A549 (cell line): Measurements from ENCODE around the gene MAGI1. TPM values are rescaled to one million over a fixed set of nuclear protein-coding genes. Genes with fewer than 3 reads are reported as not detected.

Source experiments
- ATAC-seq, 2 experiments: fragments of 200-7000 bp in 1 of 2; fragments of >200 bp in 1 of 2; cut with Nextera tagmentation in 1 of 2; cut with Tn5 transposase in 1 of 2; 3 replicates each; pipeline versions ENCODE4 v1.8.0 to v1.9.1; 2018 to 2020; ENCODE audit warnings: mild to moderate bottlenecking in 1 of 2, moderate library complexity in 1 of 2
- CTCF ChIA-PET: fragments of 300-600 bp; sonication (Branson Sonifier 250); formaldehyde crosslinking; extraction: SDS; loops from one replicate; lab custom pipeline; 2021; ENCODE audit warnings: antibody characterized with exemption, inconsistent platforms; lab: Yijun Ruan, JAX
- POLR2A ChIA-PET: fragments of 350-600 bp; formaldehyde crosslinking; extraction: SDS; loops from one replicate; lab custom pipeline; 2021; ENCODE audit warnings: antibody characterized with exemption, inconsistent platforms; lab: Yijun Ruan, JAX
- DNase-seq, 2 experiments: peaks; one replicate each; pipeline versions ENCODE4 v3.0.0 to v3.0.0-alpha.2; 2011 to 2016; ENCODE audit warnings: low read depth in 1 of 2, low spot score in 1 of 2
- FAIRE-seq: peaks from 2 replicates; lab custom pipeline; 2011; peaks lifted over from hg19 to GRCh38; lab: Jason Lieb, UNC
- H3K27ac ChIP-seq, 2 experiments: fragments of >200 bp; sonication (Bioruptor Twin); formaldehyde crosslinking; 3 replicates each; pipeline ENCODE4 v1.5.1; 2016 to 2017
- H3K4me1 ChIP-seq: fragments of >200 bp; sonication (Bioruptor Twin); formaldehyde crosslinking; 3 replicates; pipeline ENCODE4 v1.6.1; 2016
- H3K4me2 ChIP-seq: fragments of >200 bp; sonication (Bioruptor Twin); formaldehyde crosslinking; 3 replicates; pipeline ENCODE4 v1.6.1; 2016
- H3K4me3 ChIP-seq: fragments of >200 bp; sonication (Bioruptor Twin); formaldehyde crosslinking; 3 replicates; pipeline ENCODE4 v1.5.1; 2016
- H3K9me3 ChIP-seq: fragments of >200 bp; sonication (Bioruptor Twin); formaldehyde crosslinking; 3 replicates; pipeline ENCODE4 v1.6.1; 2016
- CBX2 ChIP-seq: fragments of 200-600 bp; sonication (generic); IDR thresholded peaks from 2 replicates; pipeline ENCODE4 v1.6.1; 2016; ENCODE audit warnings: low read depth, mild to moderate bottlenecking, borderline replicate concordance
- CHD4 ChIP-seq: fragments of 200-600 bp; sonication (generic); IDR thresholded peaks from 2 replicates; pipeline ENCODE4 v1.6.1; 2016; ENCODE audit warnings: antibody characterized with exemption, mild to moderate bottlenecking, borderline replicate concordance
- FOSB ChIP-seq: fragments of 250-450 bp; sonication (Bioruptor Pico); IDR thresholded peaks from 2 replicates; pipeline ENCODE4 v1.5.0; 2020; ENCODE audit warnings: mild to moderate bottlenecking, moderate library complexity
- FOSL2 ChIP-seq, 2 experiments: fragments of 450-650 bp in 1 of 2; fragments of >200 bp in 1 of 2; sonication (Bioruptor Twin) in 1 of 2; formaldehyde crosslinking; IDR thresholded peaks; 2 replicates each; pipeline versions ENCODE4 v1.5.0 to v1.6.1; 2016 to 2020; ENCODE audit warnings: mild to moderate bottlenecking in 1 of 2, moderate library complexity in 1 of 2
- HOXB13 ChIP-seq: fragments of 250-450 bp; sonication (Bioruptor Pico); IDR thresholded peaks from 2 replicates; pipeline ENCODE4 v1.5.0; 2020; ENCODE audit warnings: low read depth, mild to moderate bottlenecking, moderate library complexity
- JUN ChIP-seq, 2 experiments: fragments of >200 bp; sonication (Bioruptor Twin); formaldehyde crosslinking; IDR thresholded peaks; 2 replicates in 1 of 2; 3 replicates in 1 of 2; pipeline ENCODE4 v1.6.1; 2016 to 2017
- KDM1A ChIP-seq: fragments of 200-600 bp; sonication (generic); IDR thresholded peaks from 2 replicates; pipeline ENCODE4 v1.6.1; 2016; ENCODE audit warnings: low read depth, mild to moderate bottlenecking
- KDM5A ChIP-seq: fragments of 200-600 bp; sonication (generic); IDR thresholded peaks from 2 replicates; pipeline ENCODE4 v1.6.1; 2016; ENCODE audit warnings: antibody characterized with exemption, mild to moderate bottlenecking
- MAZ ChIP-seq: fragments of 150-350 bp; IDR thresholded peaks from 2 replicates; pipeline ENCODE4 v1.6.1; 2014; ENCODE audit warnings: antibody characterized with exemption, low read depth, low read length, borderline replicate concordance
- MYC ChIP-seq: IDR thresholded peaks from 2 replicates; pipeline ENCODE4 v1.6.1; 2012; ENCODE audit warnings: mild to moderate bottlenecking, inconsistent platforms, low read length, improper control_type of control experiment, borderline replicate concordance
- ZNF302 ChIP-seq: fragments of 250-450 bp; sonication (Bioruptor Pico); IDR thresholded peaks from 2 replicates; pipeline ENCODE4 v1.9.0; 2021; ENCODE audit warnings: inconsistent platforms, mild to moderate bottlenecking, moderate library complexity
- ZSCAN20 ChIP-seq: fragments of 250-450 bp; sonication (Bioruptor Pico); IDR thresholded peaks from 2 replicates; pipeline ENCODE4 v1.8.0; 2022; ENCODE audit warnings: mild to moderate bottlenecking, moderate library complexity
- whole genome bisulfite sequencing: methylation state at CpG from one replicate; pipeline ENCODE4 v1.1.6; 2017; ENCODE audit errors: missing lambda C conversion rate; 5-methylcytosine and 5-hydroxymethylcytosine counted together
- polyA plus RNA-seq, 4 experiments: library from polyadenylated mRNA; depleted of rRNA in 3 of 4; stranded (reverse); fragments of >200 nt; fragmentation: RNase III in 1 of 4; extraction: RNeasy Plus Mini Kit Qiagen cat#74134 plus additional on column Dnase treatment in 1 of 4; gene quantifications; 2 replicates in 3 of 4; 3 replicates in 1 of 4; pipeline ENCODE4 v1.2.3, GENCODE V29; 2011 to 2017
- TF ChIP-seq, protein P1 (sequence below): IDR thresholded peaks from 2 replicates; pipeline ENCODE4 v1.6.1; 2012; ENCODE audit warnings: low read depth, borderline replicate concordance
- TF ChIP-seq, protein P2 (sequence below): fragments of >200 bp; sonication (Bioruptor Twin); formaldehyde crosslinking; IDR thresholded peaks from 2 replicates; pipeline ENCODE4 v1.6.1; 2016
- TF ChIP-seq, protein P3 (sequence below): fragments of 150-350 bp; IDR thresholded peaks from 2 replicates; pipeline ENCODE4 v1.6.1; 2014; ENCODE audit warnings: low read depth, mild to moderate bottlenecking, low read length
- TF ChIP-seq, protein P4 (sequence below): fragments of 250-450 bp; sonication (Bioruptor Pico); IDR thresholded peaks from 2 replicates; pipeline ENCODE4 v1.5.0; 2021; ENCODE audit warnings: mild to moderate bottlenecking, moderate library complexity, borderline replicate concordance
- TF ChIP-seq, protein P5 (sequence below): IDR thresholded peaks from 2 replicates; pipeline ENCODE4 v1.6.1; 2012
- TF ChIP-seq, protein P6 (sequence below): IDR thresholded peaks from 2 replicates; pipeline ENCODE4 v1.6.1; 2012

MAGI1 gene
- polyA plus RNA-seq, 2 of the 4 experiments (the other 2 are of a cell fraction), result 4.7 to 6.6 TPM

DNA sequence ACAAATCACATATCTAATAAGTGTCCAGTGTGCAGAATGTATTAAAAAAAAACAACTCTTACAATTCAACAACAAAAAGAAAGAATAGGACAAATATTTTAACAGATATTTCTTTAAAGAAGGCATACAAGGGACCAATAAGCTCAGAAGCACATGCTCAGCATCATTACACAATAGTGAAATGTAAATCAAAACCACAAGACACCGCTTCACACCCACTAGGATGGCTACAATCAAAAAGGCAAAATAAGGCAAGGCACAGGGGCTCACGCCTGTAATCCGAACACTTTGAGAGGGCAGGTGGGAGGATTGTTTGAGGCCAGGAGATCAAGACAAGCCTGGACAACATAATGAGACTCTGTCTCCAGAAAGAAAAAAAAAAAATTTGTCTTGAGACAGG, 255.6 kb downstream of the MAGI1 start:
- 91% methylated on average over 3 of the region's 3 CpGs for WGBS
- FAIRE-seq (no peak), DNase-seq (no peak), ATAC-seq (no peak)
- TF ChIP-seq, protein P1, sequence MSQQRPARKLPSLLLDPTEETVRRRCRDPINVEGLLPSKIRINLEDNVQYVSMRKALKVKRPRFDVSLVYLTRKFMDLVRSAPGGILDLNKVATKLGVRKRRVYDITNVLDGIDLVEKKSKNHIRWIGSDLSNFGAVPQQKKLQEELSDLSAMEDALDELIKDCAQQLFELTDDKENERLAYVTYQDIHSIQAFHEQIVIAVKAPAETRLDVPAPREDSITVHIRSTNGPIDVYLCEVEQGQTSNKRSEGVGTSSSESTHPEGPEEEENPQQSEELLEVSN, result no peak
- no peak overlapping the region for H3K27ac ChIP-seq
- ChIA-PET POLR2A (no interaction called here), CTCF (interaction anchor here (0.6 to 1.4 kb wide), 4 partner anchors 8 to 356 kb away, joined by 3 to 4 read pairs (median 4); no protein-coding TSS in a partner anchor)
- no peaks in the 10 kb centered on the region for H3K4me1 ChIP-seq
- H3K9me3 ChIP-seq, result no peaks in the 10 kb centered on the region
- H3K4me2 ChIP-seq, result no peak overlapping the region
- H3K4me3 ChIP-seq, result no peak overlapping the region

DNA sequence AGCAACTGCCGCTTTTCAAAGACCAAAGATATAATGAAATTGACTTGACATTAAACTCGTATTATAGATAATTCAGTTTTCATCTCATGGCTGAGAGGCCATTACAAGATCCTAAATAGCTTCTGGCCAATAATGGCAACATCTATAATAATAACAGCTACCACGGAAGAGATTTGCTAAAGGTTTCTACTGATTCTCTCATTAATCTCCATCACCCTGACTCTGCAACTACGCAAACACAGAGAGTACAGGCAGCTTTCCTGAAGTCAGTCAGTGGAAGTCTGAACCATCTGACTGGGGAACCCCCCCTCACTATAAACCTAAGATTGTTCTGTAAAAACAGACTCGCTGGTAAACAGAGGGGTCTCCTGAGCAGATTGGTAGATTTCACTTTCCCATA, 257.1 kb downstream of the MAGI1 start:
- Histone ChIP-seq H3K27ac (no peak overlapping the region), H3K4me2 (no peak overlapping the region), H3K9me3 (no peaks in the 10 kb centered on the region), H3K4me1 (no peaks in the 10 kb centered on the region), H3K4me3 (no peak overlapping the region)
- WGBS, result 89% methylated on average over 5 of the region's 5 CpGs
- no peak for FAIRE-seq
- ChIA-PET POLR2A (no interaction called here), CTCF (no interaction called here)
- DNase-seq, result no peak
- ATAC-seq, result no peak
- TF ChIP-seq, protein P2, sequence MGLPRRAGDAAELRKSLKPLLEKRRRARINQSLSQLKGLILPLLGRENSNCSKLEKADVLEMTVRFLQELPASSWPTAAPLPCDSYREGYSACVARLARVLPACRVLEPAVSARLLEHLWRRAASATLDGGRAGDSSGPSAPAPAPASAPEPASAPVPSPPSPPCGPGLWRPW, result no peak
- TF ChIP-seq, protein P3, sequence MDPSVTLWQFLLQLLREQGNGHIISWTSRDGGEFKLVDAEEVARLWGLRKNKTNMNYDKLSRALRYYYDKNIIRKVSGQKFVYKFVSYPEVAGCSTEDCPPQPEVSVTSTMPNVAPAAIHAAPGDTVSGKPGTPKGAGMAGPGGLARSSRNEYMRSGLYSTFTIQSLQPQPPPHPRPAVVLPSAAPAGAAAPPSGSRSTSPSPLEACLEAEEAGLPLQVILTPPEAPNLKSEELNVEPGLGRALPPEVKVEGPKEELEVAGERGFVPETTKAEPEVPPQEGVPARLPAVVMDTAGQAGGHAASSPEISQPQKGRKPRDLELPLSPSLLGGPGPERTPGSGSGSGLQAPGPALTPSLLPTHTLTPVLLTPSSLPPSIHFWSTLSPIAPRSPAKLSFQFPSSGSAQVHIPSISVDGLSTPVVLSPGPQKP, result no peak
- no peak for TF ChIP-seq CHD4
- TF ChIP-seq FOSL2 (IDR thresholded peaks at IDR 0.05), result no peak
- TF ChIP-seq FOSL2 (CRISPR knock-in tag; IDR thresholded peaks at IDR 0.05), result no peak
- TF ChIP-seq, protein P4, sequence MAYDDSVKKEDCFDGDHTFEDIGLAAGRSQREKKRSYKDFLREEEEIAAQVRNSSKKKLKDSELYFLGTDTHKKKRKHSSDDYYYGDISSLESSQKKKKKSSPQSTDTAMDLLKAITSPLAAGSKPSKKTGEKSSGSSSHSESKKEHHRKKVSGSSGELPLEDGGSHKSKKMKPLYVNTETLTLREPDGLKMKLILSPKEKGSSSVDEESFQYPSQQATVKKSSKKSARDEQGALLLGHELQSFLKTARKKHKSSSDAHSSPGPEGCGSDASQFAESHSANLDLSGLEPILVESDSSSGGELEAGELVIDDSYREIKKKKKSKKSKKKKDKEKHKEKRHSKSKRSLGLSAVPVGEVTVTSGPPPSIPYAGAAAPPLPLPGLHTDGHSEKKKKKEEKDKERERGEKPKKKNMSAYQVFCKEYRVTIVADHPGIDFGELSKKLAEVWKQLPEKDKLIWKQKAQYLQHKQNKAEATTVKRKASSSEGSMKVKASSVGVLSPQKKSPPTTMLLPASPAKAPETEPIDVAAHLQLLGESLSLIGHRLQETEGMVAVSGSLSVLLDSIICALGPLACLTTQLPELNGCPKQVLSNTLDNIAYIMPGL (CRISPR knock-in tag), result no peak
- no peak for TF ChIP-seq KDM5A
- no peak for TF ChIP-seq FOSB
- TF ChIP-seq, protein P5, sequence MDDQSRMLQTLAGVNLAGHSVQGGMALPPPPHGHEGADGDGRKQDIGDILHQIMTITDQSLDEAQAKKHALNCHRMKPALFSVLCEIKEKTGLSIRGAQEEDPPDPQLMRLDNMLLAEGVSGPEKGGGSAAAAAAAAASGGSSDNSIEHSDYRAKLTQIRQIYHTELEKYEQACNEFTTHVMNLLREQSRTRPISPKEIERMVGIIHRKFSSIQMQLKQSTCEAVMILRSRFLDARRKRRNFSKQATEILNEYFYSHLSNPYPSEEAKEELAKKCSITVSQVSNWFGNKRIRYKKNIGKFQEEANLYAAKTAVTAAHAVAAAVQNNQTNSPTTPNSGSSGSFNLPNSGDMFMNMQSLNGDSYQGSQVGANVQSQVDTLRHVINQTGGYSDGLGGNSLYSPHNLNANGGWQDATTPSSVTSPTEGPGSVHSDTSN, result no peak

DNA sequence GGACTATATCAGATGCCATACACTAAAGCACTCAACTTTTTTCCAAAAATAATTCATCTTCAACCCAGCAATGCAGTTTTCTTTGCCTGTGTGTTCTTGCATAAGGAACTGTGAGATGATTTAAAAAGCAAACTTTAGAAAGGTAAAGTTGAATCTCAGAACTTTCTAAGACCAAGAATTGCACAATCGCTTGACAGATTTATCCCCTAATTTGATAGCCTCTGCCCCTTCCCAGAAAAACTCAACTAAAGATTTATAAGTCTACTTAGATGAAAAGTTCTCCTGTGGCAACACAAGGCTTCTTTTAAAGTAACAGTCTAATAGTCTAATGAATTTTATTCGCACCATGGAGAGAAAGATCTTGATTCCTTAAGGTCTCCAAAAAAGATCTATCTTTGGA, 259.3 kb downstream of the MAGI1 start:
- DNase-seq (no peak), ATAC-seq (no peak), FAIRE-seq (no peak)
- H3K9me3 ChIP-seq, result no peaks in the 10 kb centered on the region
- no peak overlapping the region for H3K4me2 ChIP-seq
- no peak overlapping the region for H3K27ac ChIP-seq
- ChIA-PET CTCF (no interaction called here), POLR2A (no interaction called here)
- no peak overlapping the region for H3K4me3 ChIP-seq
- WGBS, result 91% methylated on average over 2 of the region's 2 CpGs
- H3K4me1 ChIP-seq, result no peaks in the 10 kb centered on the region
- TF ChIP-seq KDM5A (no peak), KDM1A (no peak), HOXB13 (CRISPR knock-in tag) (no peak), ZNF302 (no peak), CBX2 (no peak), MAZ (no peak), MYC (no peak), ZSCAN20 (CRISPR knock-in tag) (no peak), JUN (IDR thresholded peaks at IDR 0.05) (no peak)
- TF ChIP-seq, protein P4 (CRISPR knock-in tag), result no peak
- TF ChIP-seq, protein P6, sequence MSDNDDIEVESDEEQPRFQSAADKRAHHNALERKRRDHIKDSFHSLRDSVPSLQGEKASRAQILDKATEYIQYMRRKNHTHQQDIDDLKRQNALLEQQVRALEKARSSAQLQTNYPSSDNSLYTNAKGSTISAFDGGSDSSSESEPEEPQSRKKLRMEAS, result no peak
